T-helper 22 cell (primary cell): ENCODE results near the gene PLA2G3.

ENCODE experiments used
- DNase-seq: peaks from one replicate; pipeline ENCODE4 v3.0.0-alpha.2; 2020; ENCODE audit warnings: low read depth

The PLA2G3 gene

GRCh38 chr22:31148488-31148887 is 8.2 kb upstream of the PLA2G3 start:
- no peak for DNase-seq

GRCh38 chr22:31144223-31144622 is 3.9 kb upstream of the PLA2G3 start:
- DNase-seq: no peak

- DNase-seq: no peak
These were observed 3.2 kb upstream of the PLA2G3 start for GRCh38 chr22:31143537-31143936.

GRCh38 chr22:31143038-31143437 is 2.7 kb upstream of the PLA2G3 start:
- no peak for DNase-seq

- no peak for DNase-seq
These were observed 2.0 kb upstream of the PLA2G3 start for GRCh38 chr22:31142285-31142684.

- DNase-seq: no peak
These were observed 1.2 kb upstream of the PLA2G3 start for GRCh38 chr22:31141551-31141950.

GRCh38 chr22:31140746-31141145 is 438 bp upstream of the PLA2G3 start:
- no peak for DNase-seq

- DNase-seq: no peak
These were observed 1.2 kb downstream of the PLA2G3 start for GRCh38 chr22:31139066-31139465.

- no peak for DNase-seq
These were observed 2.2 kb downstream of the PLA2G3 start for GRCh38 chr22:31138126-31138525.

GRCh38 chr22:31137721-31138120 is 2.6 kb downstream of the PLA2G3 start:
- no peak for DNase-seq

- DNase-seq: no peak
These were observed 3.6 kb downstream of the PLA2G3 start for GRCh38 chr22:31136711-31137110.

- no peak for DNase-seq
These were observed 4.2 kb downstream of the PLA2G3 start for GRCh38 chr22:31136155-31136554.

- DNase-seq: no peak
These were observed 4.6 kb downstream of the PLA2G3 start for GRCh38 chr22:31135706-31136105.

- no peak for DNase-seq
These were observed 5.6 kb downstream of the PLA2G3 start for GRCh38 chr22:31134688-31135087.

- DNase-seq: no peak
These were observed 6.4 kb downstream of the PLA2G3 start for GRCh38 chr22:31133911-31134310.

GRCh38 chr22:31130873-31131272 is 9.4 kb downstream of the PLA2G3 start:
- DNase-seq: no peak

- no peak for DNase-seq
These were observed 12.2 kb downstream of the PLA2G3 start for GRCh38 chr22:31128156-31128555.

- no peak for DNase-seq
These were observed 13.0 kb downstream of the PLA2G3 start for GRCh38 chr22:31127181-31127772.

GRCh38 chr22:31126869-31127175 is 13.5 kb downstream of the PLA2G3 start:
- no peak for DNase-seq

- DNase-seq: no peak
These were observed 14.0 kb downstream of the PLA2G3 start for GRCh38 chr22:31126128-31126868.

- DNase-seq: no peak
These were observed 14.7 kb downstream of the PLA2G3 start for GRCh38 chr22:31125521-31126117.

GRCh38 chr22:31124811-31125465 is 15.4 kb downstream of the PLA2G3 start:
- no peak for DNase-seq

- no peak for DNase-seq
These were observed 16.0 kb downstream of the PLA2G3 start for GRCh38 chr22:31124290-31124689.
